HG03135 (cell line): ENCODE measurements around the gene BCL2L1.

Experiments
- ATAC-seq: cut with Tn5 transposase; IDR thresholded peaks from one replicate; pipeline ENCODE4 v1.9.1; 2021; ENCODE audit warnings: mild to moderate bottlenecking, moderate library complexity; ENCODE audit not compliant: unreplicated experiment

The BCL2L1 gene

GRCh38 chr20:31615416-31615815 is 107.3 kb downstream of the BCL2L1 start:
- no peak for ATAC-seq
